Cardiac muscle cell (in vitro differentiated cells and primary cell): ENCODE results near the gene HMGB1. TPM values are rescaled to one million over a fixed set of nuclear protein-coding genes. Genes with fewer than 3 reads are reported as not detected.

Experiments used
- DNase-seq, 2 donors: peaks; one replicate each; pipeline versions ENCODE4 v3.0.0 to v3.0.0-alpha.2; 2010 to 2017; ENCODE audit warnings: low read depth in 1 of 2, low spot score in 1 of 2
- H3K27ac ChIP-seq: fragments of 200-600 bp; sonication (generic); 2 replicates; pipeline ENCODE4 v1.5.1; 2016
- H3K27me3 ChIP-seq: fragments of 200-600 bp; sonication (generic); 2 replicates; pipeline ENCODE4 v1.6.0; 2016; ENCODE audit warnings: control low read depth
- H3K36me3 ChIP-seq: fragments of 200-600 bp; sonication (generic); 2 replicates; pipeline ENCODE4 v1.5.1; 2016; ENCODE audit warnings: control low read depth
- H3K4me1 ChIP-seq: fragments of 200-600 bp; sonication (generic); 2 replicates; pipeline ENCODE4 v1.8.1; 2017; ENCODE audit warnings: low read depth, mild to moderate bottlenecking, mixed run types
- H3K4me3 ChIP-seq: fragments of 200-600 bp; sonication (generic); 2 replicates; pipeline ENCODE4 v1.5.1; 2016; ENCODE audit warnings: mild to moderate bottlenecking
- H3K9me3 ChIP-seq: fragments of 200-600 bp; sonication (generic); 2 replicates; pipeline ENCODE4 v1.5.1; 2017; ENCODE audit warnings: low read depth, mild to moderate bottlenecking, control low read depth
- CTCF ChIP-seq: IDR thresholded peaks from 2 replicates; pipeline ENCODE4 v1.5.1; 2012; ENCODE audit warnings: low read depth, mild to moderate bottlenecking, low read length
- polyA plus RNA-seq: library from polyadenylated mRNA; unstranded; fragments of >200 nt; fragmentation: Nextera tagmentation; extraction: Ambion mirVana; gene quantifications from 2 replicates; pipeline ENCODE4 v1.2.1, GENCODE V29; 2016
- total RNA-seq: library from RNA; depleted of rRNA; stranded (reverse); fragments of >200 nt; gene quantifications from 2 replicates; pipeline ENCODE4 v1.2.3, GENCODE V29; 2016

Gene HMGB1
- total and polyA plus RNA-seq, 2 experiments from 2014 or later = 576 to 642 TPM

DNA sequence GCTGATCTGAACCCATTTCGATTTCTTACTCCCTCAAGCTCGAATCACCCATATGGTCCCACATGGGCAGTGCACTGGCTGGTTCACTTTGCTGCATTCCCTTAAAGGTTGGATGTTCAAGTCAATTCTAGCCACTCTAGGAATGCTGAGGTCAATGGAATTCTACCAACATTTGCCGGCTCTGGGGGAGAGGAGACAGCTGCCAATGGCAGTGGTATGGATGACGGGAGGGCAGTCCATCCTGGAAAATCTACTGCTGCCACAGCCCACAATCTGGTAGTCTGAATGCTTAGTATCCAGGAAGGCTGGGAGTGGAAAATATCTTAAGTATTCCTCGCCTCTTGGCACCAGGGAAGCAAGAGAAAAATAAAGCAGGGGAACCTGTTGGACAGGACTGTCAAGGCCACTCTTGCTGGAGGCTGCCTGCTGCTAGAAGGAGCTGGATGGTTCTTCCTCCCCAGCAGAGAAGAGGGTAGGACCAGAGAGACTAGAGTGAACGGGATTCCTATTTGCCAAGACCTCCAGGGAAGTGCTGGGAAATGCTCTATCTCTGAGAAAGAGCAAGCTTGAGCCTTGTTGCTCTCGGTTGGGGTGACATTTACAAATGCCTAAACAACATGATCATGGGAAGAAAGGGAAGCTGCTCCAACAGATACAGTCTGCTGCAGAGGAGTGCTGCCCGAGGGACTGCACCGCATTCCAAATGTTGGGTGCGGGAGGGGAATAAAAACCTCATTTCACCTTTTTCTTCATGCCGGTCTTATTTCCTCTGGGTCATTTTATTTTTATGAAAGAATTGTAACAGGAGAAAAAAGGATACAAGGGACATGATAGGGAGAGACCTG, 20.7 kb upstream of the HMGB1 start:
- Histone ChIP-seq H3K36me3 (no peaks in the 10 kb centered on the region), H3K9me3 (no peaks in the 10 kb centered on the region), H3K4me1 (peaks cover 10% of the 10 kb centered on the region), H3K27me3 (no peaks in the 10 kb centered on the region), H3K4me3 (no peak overlapping the region), H3K27ac (no peak overlapping the region)
- peak in 1 of 2 donors; percentile 16 for DNase-seq
- TF ChIP-seq CTCF = no peak

DNA sequence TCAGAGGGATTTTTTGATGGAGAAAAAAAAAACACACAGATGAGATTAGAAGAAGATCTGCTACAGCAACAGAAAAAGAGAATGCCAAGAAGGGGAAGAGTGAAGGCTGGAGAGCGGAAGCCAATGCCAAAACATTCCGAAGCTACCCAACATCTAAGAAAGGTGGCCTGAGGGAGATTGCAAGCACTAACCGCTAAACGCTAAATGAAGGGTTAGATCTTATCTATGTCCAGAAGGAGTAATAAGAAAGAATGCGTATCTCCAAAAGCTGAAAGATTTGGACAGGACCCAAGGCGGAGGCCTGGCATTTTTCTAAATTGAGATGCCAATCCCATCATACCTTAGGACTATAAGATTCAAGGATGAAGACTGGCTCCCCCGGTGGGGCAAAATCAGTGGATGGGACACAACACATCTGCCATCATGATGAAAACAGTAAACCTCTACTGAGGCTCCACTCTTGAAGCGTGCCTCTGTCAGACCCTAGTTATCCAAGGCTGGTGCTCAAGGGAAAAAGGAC, 15.6 kb upstream of the HMGB1 start:
- no peak for TF ChIP-seq CTCF
- no peak overlapping the region for H3K27ac ChIP-seq
- no peaks in the 10 kb centered on the region for H3K9me3 ChIP-seq
- H3K4me3 ChIP-seq = no peak overlapping the region
- H3K4me1 ChIP-seq = no peaks in the 10 kb centered on the region
- DNase-seq = no peak
- no peaks in the 10 kb centered on the region for H3K27me3 ChIP-seq
- no peaks in the 10 kb centered on the region for H3K36me3 ChIP-seq

GRCh38 chr13:30480292-30480950, 14.7 kb upstream of the HMGB1 start:
- Histone ChIP-seq H3K4me1 (no peaks in the 10 kb centered on the region), H3K9me3 (no peaks in the 10 kb centered on the region), H3K36me3 (no peaks in the 10 kb centered on the region), H3K27ac (no peak overlapping the region), H3K4me3 (no peak overlapping the region), H3K27me3 (no peaks in the 10 kb centered on the region)
- DNase-seq = no peak
- no peak for TF ChIP-seq CTCF

- H3K27ac ChIP-seq = no peak overlapping the region
- no peak for DNase-seq
- no peak overlapping the region for H3K4me3 ChIP-seq
- no peak for TF ChIP-seq CTCF
- H3K36me3 ChIP-seq = no peaks in the 10 kb centered on the region
- H3K9me3 ChIP-seq = no peaks in the 10 kb centered on the region
- no peaks in the 10 kb centered on the region for H3K4me1 ChIP-seq
- H3K27me3 ChIP-seq = no peaks in the 10 kb centered on the region
Observed at GRCh38 chr13:30479883-30480219, 14.1 kb upstream of the HMGB1 start.

GRCh38 chr13:30479154-30479882, 13.6 kb upstream of the HMGB1 start:
- Histone ChIP-seq H3K27ac (no peak overlapping the region), H3K9me3 (no peaks in the 10 kb centered on the region), H3K4me3 (no peak overlapping the region), H3K36me3 (no peaks in the 10 kb centered on the region), H3K4me1 (no peaks in the 10 kb centered on the region), H3K27me3 (no peaks in the 10 kb centered on the region)
- no peak for DNase-seq
- TF ChIP-seq CTCF = no peak
